ENCODE measurements around the gene HPS5. TPM values are rescaled to one million over a fixed set of nuclear protein-coding genes. Genes with fewer than 3 reads are reported as not detected.

HPS5 gene
- total and polyA plus RNA-seq, 2 of the 4 experiments (the other 2 are of a cell fraction), result 7.9 to 28.3 TPM

DNA sequence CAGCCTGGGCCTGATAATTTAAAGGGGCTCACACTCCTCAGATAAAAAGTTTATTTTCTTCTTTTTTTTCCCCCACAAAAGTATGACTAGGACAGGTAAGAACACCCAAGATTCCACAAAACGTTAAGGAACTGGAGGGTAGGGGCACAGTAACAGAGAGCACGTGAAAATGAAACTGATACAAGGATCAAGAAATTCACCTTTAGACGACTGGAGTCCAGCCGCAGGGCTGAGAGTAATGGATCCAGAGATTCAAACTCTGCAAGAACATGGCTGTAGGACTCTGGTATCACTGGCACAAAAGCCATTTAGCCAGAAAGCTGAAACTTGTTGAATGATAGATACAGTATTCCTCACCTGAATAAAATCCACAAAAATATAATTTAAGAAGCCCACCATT is 4.4 kb downstream of the HPS5 start:
- Histone ChIP-seq H3K4me2 (ENCODE audit: low read depth, low read length) (no peak overlapping the region), H2BK20ac (ENCODE audit: low read depth, low read length) (no peak overlapping the region), H2AFZ (replicated peaks; ENCODE audit: low read length, poor library complexity) (no peak overlapping the region), H3K4ac (ENCODE audit: low read depth, low read length) (no peak overlapping the region), H3K4me3 (ENCODE audit: insufficient read depth, low read depth, low read length) (no peak overlapping the region), H3K27me3 (ENCODE audit: control insufficient read depth, insufficient read depth, low read length) (no peaks in the 10 kb centered on the region), H3K79me1 (ENCODE audit: low read depth in 1 of 2, low read length in 2 of 2) (peaks cover 28 to 46% of the 10 kb centered on the region in 2 experiments), H4K8ac (ENCODE audit: low read depth in 2 of 2, low read length in 2 of 2) (no peak overlapping the region), H3K9ac (ENCODE audit: low read depth, low read length) (no peak overlapping the region), H4K20me1 (ENCODE audit: insufficient read depth, low read length) (no peaks in the 10 kb centered on the region), H3K23ac (ENCODE audit: low read depth, low read length) (no peak overlapping the region), H3K36me3 (ENCODE audit: control insufficient read depth, insufficient read depth, low read length) (0 out of 2 replicates have a peak, but pooled peaks cover 3% of the 10 kb centered on the region), H3K56ac (ENCODE audit: extremely low read depth, insufficient read depth, low read length) (no peak overlapping the region), H3K4me1 (ENCODE audit: control insufficient read depth, insufficient read depth, low read length) (peaks cover 5% of the 10 kb centered on the region), H3K9me3 (ENCODE audit: control insufficient read depth, insufficient read depth, low read length) (no peaks in the 10 kb centered on the region), H4K5ac (ENCODE audit: low read depth, low read length) (no peak overlapping the region), H3K14ac (replicated peaks; ENCODE audit: low read depth, low read length) (no peak overlapping the region), H2BK15ac (ENCODE audit: low read depth, low read length) (no peak overlapping the region), H2BK120ac (ENCODE audit: low read depth, low read length) (no peak overlapping the region), H2AK5ac (ENCODE audit: low read depth, low read length) (no peak overlapping the region), H3K27ac (ENCODE audit: insufficient read depth, low read length) (no peak overlapping the region), H2BK5ac (ENCODE audit: low read depth, low read length, poor library complexity, severe bottlenecking) (no peak overlapping the region), H4K91ac (ENCODE audit: insufficient read depth, low read depth, low read length) (no peak overlapping the region), H3K18ac (ENCODE audit: low read depth, low read length) (no peak overlapping the region), H2AK9ac (replicated peaks; ENCODE audit: low read depth, low read length, poor library complexity) (no peak overlapping the region), H3K9me1 (ENCODE audit: insufficient read depth, low read length) (0 out of 2 replicates have a peak, but pooled peaks cover 2% of the 10 kb centered on the region)
- POLR2A ChIA-PET (ENCODE audit: unreplicated experiment), result interaction anchor here (0.6 kb wide), 1 partner anchor 87 kb away, joined by 3 read pairs; no protein-coding TSS in a partner anchor
- WGBS, 2 experiments (ENCODE audit: extremely low coverage in 2 of 2, insufficient read length in 1 of 2), result no CpG with 5 or more reads among the region's 4 CpGs
- TF ChIP-seq, protein P1, sequence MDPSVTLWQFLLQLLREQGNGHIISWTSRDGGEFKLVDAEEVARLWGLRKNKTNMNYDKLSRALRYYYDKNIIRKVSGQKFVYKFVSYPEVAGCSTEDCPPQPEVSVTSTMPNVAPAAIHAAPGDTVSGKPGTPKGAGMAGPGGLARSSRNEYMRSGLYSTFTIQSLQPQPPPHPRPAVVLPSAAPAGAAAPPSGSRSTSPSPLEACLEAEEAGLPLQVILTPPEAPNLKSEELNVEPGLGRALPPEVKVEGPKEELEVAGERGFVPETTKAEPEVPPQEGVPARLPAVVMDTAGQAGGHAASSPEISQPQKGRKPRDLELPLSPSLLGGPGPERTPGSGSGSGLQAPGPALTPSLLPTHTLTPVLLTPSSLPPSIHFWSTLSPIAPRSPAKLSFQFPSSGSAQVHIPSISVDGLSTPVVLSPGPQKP (IDR thresholded peaks at IDR 0.05; ENCODE audit: borderline replicate concordance, low read depth, low read length), result no peak
- TF ChIP-seq RFX5 (IDR thresholded peaks at IDR 0.05; ENCODE audit: low read depth, low read length), result no peak
- TF ChIP-seq, protein P2, sequence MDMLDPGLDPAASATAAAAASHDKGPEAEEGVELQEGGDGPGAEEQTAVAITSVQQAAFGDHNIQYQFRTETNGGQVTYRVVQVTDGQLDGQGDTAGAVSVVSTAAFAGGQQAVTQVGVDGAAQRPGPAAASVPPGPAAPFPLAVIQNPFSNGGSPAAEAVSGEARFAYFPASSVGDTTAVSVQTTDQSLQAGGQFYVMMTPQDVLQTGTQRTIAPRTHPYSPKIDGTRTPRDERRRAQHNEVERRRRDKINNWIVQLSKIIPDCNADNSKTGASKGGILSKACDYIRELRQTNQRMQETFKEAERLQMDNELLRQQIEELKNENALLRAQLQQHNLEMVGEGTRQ (IDR thresholded peaks at IDR 0.05; ENCODE audit: low read depth, low read length), result no peak
- no peak for TF ChIP-seq POLR2A (IDR thresholded peaks at IDR 0.05; ENCODE audit: low read depth, low read length)
- TF ChIP-seq, protein P3, sequence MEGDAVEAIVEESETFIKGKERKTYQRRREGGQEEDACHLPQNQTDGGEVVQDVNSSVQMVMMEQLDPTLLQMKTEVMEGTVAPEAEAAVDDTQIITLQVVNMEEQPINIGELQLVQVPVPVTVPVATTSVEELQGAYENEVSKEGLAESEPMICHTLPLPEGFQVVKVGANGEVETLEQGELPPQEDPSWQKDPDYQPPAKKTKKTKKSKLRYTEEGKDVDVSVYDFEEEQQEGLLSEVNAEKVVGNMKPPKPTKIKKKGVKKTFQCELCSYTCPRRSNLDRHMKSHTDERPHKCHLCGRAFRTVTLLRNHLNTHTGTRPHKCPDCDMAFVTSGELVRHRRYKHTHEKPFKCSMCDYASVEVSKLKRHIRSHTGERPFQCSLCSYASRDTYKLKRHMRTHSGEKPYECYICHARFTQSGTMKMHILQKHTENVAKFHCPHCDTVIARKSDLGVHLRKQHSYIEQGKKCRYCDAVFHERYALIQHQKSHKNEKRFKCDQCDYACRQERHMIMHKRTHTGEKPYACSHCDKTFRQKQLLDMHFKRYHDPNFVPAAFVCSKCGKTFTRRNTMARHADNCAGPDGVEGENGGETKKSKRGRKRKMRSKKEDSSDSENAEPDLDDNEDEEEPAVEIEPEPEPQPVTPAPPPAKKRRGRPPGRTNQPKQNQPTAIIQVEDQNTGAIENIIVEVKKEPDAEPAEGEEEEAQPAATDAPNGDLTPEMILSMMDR (conservative IDR thresholded peaks at IDR 0.05; ENCODE audit: low read depth, low read length), result no peak
- no peak for TF ChIP-seq BHLHE40 (IDR thresholded peaks at IDR 0.05; ENCODE audit: low read depth, low read length)
- TF ChIP-seq CHD1 (IDR thresholded peaks at IDR 0.05; ENCODE audit: low read depth, low read length), result no peak
- no peak for TF ChIP-seq FOS (IDR thresholded peaks at IDR 0.05; ENCODE audit: low read depth, low read length)
- no peak for TF ChIP-seq NFE2L2 (IDR thresholded peaks at IDR 0.05; ENCODE audit: low read depth, low read length)
- no peak for TF ChIP-seq RAD21 (IDR thresholded peaks at IDR 0.05; ENCODE audit: low read length)
- TF ChIP-seq RCOR1 (IDR thresholded peaks at IDR 0.05; ENCODE audit: insufficient replicate concordance, low read length), result no peak
- TF ChIP-seq CEBPB (IDR thresholded peaks at IDR 0.05; ENCODE audit: low read depth, low read length), result no peak
- TF ChIP-seq SMC3 (IDR thresholded peaks at IDR 0.05; ENCODE audit: low read depth, low read length), result no peak
- no peak for TF ChIP-seq MAZ (IDR thresholded peaks at IDR 0.05; ENCODE audit: borderline replicate concordance, low read depth, low read length)
- intact Hi-C loops (cut with micrococcal nuclease) (no loop called here), in situ Hi-C loops (cut with MboI; ENCODE audit: low sequenced_read_pairs) (no loop called here), dilution Hi-C loops (cut with HindIII; ENCODE audit: low sequenced_read_pairs, unreplicated experiment) (no loop called here)
- CTCF ChIA-PET, result no interaction called here
- no peak for ATAC-seq (ENCODE audit: low read depth)
- DNase-seq, result no peak
- BruUV-seq (replicated peaks), result no TSS peak
